ENCODE data around the gene TSPYL1.

DNA sequence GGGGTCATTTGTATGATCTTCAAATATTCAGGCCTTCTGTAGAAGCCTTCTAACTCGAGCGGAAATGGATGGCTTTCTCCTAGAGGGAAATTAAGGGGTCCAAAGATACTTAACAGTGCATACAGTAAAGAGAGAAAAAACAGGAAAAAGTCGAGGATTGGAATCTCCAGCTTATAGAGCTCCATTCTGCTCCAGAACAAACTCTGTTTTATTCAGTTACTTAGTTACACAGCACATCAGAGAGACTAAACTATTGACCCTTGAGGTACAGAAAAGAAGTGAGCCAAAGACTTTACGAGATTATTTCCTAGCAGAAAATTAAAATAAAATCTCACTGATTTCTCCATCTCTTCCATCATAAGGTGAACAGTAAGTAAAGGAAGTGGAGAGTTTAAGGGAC, 47.3 kb upstream of the TSPYL1 start:
- TF ChIP-seq POLR2A (IDR thresholded peaks at IDR 0.05; ENCODE audit: control extremely low read depth in 1 of 2, low read depth in 2 of 2, low read length in 2 of 2) = no peak
- no peak for TF ChIP-seq PHF8 (conservative IDR thresholded peaks at IDR 0.05; ENCODE audit: low read depth, low read length)
- no peak for TF ChIP-seq RAD21 (IDR thresholded peaks at IDR 0.05 in 1 of 2, conservative IDR thresholded peaks at IDR 0.05 in 1 of 2; ENCODE audit: low read depth in 2 of 2, low read length in 2 of 2)
- no peak for TF ChIP-seq ZNF274 (IDR thresholded peaks at IDR 0.05; ENCODE audit: borderline replicate concordance, extremely low read depth, low read length)
- no peak for TF ChIP-seq CREB1 (IDR thresholded peaks at IDR 0.05)
- TF ChIP-seq, protein P1, sequence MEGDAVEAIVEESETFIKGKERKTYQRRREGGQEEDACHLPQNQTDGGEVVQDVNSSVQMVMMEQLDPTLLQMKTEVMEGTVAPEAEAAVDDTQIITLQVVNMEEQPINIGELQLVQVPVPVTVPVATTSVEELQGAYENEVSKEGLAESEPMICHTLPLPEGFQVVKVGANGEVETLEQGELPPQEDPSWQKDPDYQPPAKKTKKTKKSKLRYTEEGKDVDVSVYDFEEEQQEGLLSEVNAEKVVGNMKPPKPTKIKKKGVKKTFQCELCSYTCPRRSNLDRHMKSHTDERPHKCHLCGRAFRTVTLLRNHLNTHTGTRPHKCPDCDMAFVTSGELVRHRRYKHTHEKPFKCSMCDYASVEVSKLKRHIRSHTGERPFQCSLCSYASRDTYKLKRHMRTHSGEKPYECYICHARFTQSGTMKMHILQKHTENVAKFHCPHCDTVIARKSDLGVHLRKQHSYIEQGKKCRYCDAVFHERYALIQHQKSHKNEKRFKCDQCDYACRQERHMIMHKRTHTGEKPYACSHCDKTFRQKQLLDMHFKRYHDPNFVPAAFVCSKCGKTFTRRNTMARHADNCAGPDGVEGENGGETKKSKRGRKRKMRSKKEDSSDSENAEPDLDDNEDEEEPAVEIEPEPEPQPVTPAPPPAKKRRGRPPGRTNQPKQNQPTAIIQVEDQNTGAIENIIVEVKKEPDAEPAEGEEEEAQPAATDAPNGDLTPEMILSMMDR (IDR thresholded peaks at IDR 0.05; ENCODE audit: control extremely low read depth in 1 of 3, insufficient read depth in 1 of 3, low read depth in 1 of 3, low read length in 3 of 3) = no peak
- no peak for TF ChIP-seq EP300 (IDR thresholded peaks at IDR 0.05; ENCODE audit: borderline replicate concordance in 1 of 2, low read depth in 2 of 2, low read length in 2 of 2)
- TF ChIP-seq, protein P2, sequence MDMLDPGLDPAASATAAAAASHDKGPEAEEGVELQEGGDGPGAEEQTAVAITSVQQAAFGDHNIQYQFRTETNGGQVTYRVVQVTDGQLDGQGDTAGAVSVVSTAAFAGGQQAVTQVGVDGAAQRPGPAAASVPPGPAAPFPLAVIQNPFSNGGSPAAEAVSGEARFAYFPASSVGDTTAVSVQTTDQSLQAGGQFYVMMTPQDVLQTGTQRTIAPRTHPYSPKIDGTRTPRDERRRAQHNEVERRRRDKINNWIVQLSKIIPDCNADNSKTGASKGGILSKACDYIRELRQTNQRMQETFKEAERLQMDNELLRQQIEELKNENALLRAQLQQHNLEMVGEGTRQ (IDR thresholded peaks at IDR 0.05; ENCODE audit: low read length) = no peak
- no peak for TF ChIP-seq BCL11A (IDR thresholded peaks at IDR 0.05; ENCODE audit: low read depth in 2 of 2, low read length in 2 of 2)

Measured in H1 (cell line).